Left renal cortex interstitium (tissue), 4 donors: ENCODE data around the gene ASTL. TPM values are rescaled to one million over a fixed set of nuclear protein-coding genes. Genes with fewer than 3 reads are reported as not detected.
"Not testable (repeated sequence)": the region's sequence is repeated elsewhere in the genome, so short reads cannot be mapped to it uniquely, and the experiment has no call there.

Experiments used
- DNase-seq, 4 donors: peaks; one replicate each; pipeline ENCODE4 v3.0.0-alpha.2; 2013; ENCODE audit warnings: low read depth in 4 of 4, low spot score in 2 of 4, missing footprints in 1 of 4
- polyA plus RNA-seq, 4 donors: library from polyadenylated mRNA; unstranded; fragments of 120-200 nt; gene quantifications; one replicate each; pipeline ENCODE4 v1.2.1, GENCODE V29; 2013; ENCODE audit not compliant: insufficient read length in 4 of 4

ASTL gene
- polyA plus RNA-seq, 4 donors = 0.13 to 0.27 (median 0.18) TPM

GRCh38 chr2:96146881-96147592 lies 8.7 kb upstream of the ASTL start:
- DNase-seq = no peak

- DNase-seq = no peak
These were observed 8.0 kb upstream of the ASTL start for GRCh38 chr2:96146153-96146880.

- DNase-seq = no peak
These were observed 7.5 kb upstream of the ASTL start for GRCh38 chr2:96145848-96146152.

GRCh38 chr2:96145036-96145847 lies 6.9 kb upstream of the ASTL start, which contains the start of gene DUSP2:
Gene DUSP2, minus strand, starts transcription at chr2:96145440. Its CDS starts 86 bp downstream, at chr2:96145354.
- no peak for DNase-seq

GRCh38 chr2:96144481-96145035 lies 6.3 kb upstream of the ASTL start:
- no peak for DNase-seq

GRCh38 chr2:96143848-96144480 lies 5.7 kb upstream of the ASTL start:
- no peak for DNase-seq

GRCh38 chr2:96143231-96143847 lies 5.0 kb upstream of the ASTL start:
- no peak for DNase-seq

GRCh38 chr2:96142217-96143113 lies 4.2 kb upstream of the ASTL start:
- no peak for DNase-seq

- DNase-seq = not testable (repeated sequence)
These were observed 3.3 kb upstream of the ASTL start for GRCh38 chr2:96141624-96141967.

GRCh38 chr2:96140941-96141623 lies 2.8 kb upstream of the ASTL start:
- DNase-seq = no peak

- no peak for DNase-seq
These were observed 968 bp upstream of the ASTL start for GRCh38 chr2:96139181-96139758.

GRCh38 chr2:96137321-96138178 lies 752 bp downstream of the ASTL start:
- no peak for DNase-seq

GRCh38 chr2:96136129-96136720 lies 2.1 kb downstream of the ASTL start:
- no peak for DNase-seq

- DNase-seq = no peak
These were observed 2.7 kb downstream of the ASTL start for GRCh38 chr2:96135621-96136020.

GRCh38 chr2:96135171-96135570 lies 3.1 kb downstream of the ASTL start:
- DNase-seq = no peak

- no peak for DNase-seq
These were observed 3.9 kb downstream of the ASTL start for GRCh38 chr2:96134421-96134820.
